ENCODE results near the gene TMEM18.

TMEM18 gene

DNA sequence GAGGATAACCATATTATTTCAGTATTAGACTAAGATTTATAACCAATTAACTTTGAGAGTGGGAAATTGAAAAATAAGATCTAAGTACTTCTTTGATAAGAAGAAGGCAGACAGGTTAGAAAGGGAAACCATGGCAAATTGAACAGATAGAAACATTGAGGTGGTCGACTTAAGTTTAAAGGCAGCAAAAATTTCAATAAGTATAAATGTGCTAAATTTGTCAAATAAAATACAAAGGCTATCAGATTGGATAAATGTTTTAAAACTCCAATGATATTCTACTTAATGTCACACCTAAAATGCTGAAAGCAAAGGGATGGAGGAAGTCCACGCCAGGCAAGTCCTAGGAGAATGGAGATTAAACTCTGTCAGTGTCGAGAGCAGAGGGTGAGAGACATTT, 59.2 kb downstream of the TMEM18 start:
- DNase-seq (ENCODE audit: low read depth): no peak

Measured in activated gamma-delta T cell treated with anti-CD3 and anti-CD28 coated beads, Interleukin-2, amount 50 U/mL, for 16 hours (primary cell).